Gastroesophageal sphincter (tissue), 3 donors: ENCODE results near the gene C4BPA.

Experiments used
- CTCF ChIP-seq, 4 experiments: fragments of 200-600 bp in 2 of 4; fragments of 450-650 bp in 2 of 4; sonication (generic) in 1 of 4; IDR thresholded peaks; one replicate each; pipeline ENCODE4 v1.5.1; 2017 to 2019; ENCODE audit warnings: antibody characterized with exemption in 4 of 4, mild to moderate bottlenecking in 2 of 4, moderate library complexity in 2 of 4
- EP300 ChIP-seq: sonication (generic); formaldehyde crosslinking; IDR thresholded peaks from one replicate; pipeline ENCODE4 v1.6.1; 2017; ENCODE audit warnings: antibody characterized with exemption, mild to moderate bottlenecking
- POLR2A ChIP-seq, 2 donors: fragments of 450-650 bp; IDR thresholded peaks; one replicate each; pipeline ENCODE4 v1.6.1; 2017; ENCODE audit warnings: antibody characterized with exemption in 2 of 2, mild to moderate bottlenecking in 2 of 2, moderate library complexity in 1 of 2

GRCh38 chr1:207077470-207078377 lies 26.3 kb upstream of the C4BPA start:
- peak; percentile 77 to 86 (median 83) for TF ChIP-seq CTCF (IDR thresholded peaks at IDR 0.05)
- no peak for TF ChIP-seq POLR2A (IDR thresholded peaks at IDR 0.05)
- no peak for TF ChIP-seq EP300
